ENCODE measurements around the gene PALD1.
"Not testable (repeated sequence)": the region's sequence is repeated elsewhere in the genome, so short reads cannot be mapped to it uniquely, and the experiment has no call there.

PALD1 gene

DNA sequence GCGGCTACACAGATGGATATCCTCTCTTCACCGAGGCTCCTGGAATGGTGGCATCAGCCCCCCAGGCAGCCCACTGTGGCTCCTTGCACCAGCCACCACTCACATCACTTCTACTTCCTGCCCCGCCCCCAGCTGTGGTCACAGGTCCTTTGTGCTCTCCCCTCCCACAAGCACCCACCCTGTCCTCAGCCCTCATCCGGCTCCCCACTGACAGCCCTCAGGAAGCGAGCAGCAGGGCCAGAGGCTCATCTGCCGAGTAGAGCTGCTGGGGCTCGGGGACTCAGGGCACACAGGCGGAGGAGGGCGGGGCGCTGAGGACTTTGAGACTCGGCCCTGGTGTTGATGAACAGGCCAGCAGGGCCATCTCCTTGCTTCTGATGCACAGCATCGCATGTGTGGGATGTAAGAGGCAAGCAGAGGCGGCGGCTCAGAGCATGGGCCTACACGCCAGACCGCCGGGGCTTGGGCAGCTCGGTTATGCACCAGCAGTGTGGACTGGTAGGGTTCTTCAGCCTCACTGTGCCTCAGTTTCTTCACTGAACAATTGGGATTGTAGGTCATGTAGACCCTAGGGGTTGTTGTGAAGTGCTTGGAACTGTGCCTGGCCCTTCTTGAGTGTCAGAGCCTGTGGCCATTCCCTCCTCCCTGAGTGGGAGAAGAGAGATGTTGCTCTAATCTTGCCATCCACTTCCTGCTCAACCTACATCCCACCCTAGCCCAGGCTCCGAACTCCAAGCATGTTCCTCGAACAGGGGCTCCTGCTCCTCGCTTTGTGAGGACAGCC is 124.3 kb downstream of the PALD1 start, which contains the start of gene PRF1:
Gene PRF1 (minus strand): TSS at position 77 of the 784 bp plus-strand sequence. CDS start 1,839 bp downstream, outside the sequence.
- H3K27ac ChIP-seq (ENCODE audit: low read length) = no peak within 1 kb of the TSS
- H3K9me3 ChIP-seq (ENCODE audit: insufficient read depth, low read depth, low read length) = no peaks in the 10 kb centered on the region
- no peaks in the 10 kb centered on the region for H3K27me3 ChIP-seq (ENCODE audit: insufficient read depth, low read length)
- no peak within 1 kb of the TSS for H3K4me3 ChIP-seq (ENCODE audit: low read length)
- H3K36me3 ChIP-seq (ENCODE audit: insufficient read depth, low read depth, low read length) = no peaks in the 10 kb centered on the region
- no peak within 1 kb of the TSS for H3K9ac ChIP-seq (ENCODE audit: low read depth, low read length)
- H3K4me1 ChIP-seq (ENCODE audit: insufficient read depth, low read length) = no peaks in the 10 kb centered on the region

DNA sequence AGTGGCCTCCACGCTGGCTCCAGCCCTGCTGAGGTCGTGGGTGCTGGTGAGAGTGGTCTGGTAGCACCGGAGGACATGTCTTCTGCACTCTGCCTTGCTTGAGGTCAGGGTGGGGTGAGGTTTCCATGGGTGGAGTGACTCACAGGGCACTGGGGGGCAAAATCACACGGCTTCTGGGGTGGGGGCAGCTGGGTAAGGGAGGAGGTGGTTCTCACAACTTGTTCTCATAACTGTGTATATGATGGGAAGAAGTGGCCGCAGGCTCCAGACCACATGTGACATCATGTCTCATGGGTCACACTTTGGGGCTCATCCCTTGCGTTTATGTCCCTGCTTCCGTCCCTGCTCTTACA is 124.9 kb downstream of the PALD1 start:
- Histone ChIP-seq H3K27ac (ENCODE audit: low read length) (no peak overlapping the region), H3K4me3 (ENCODE audit: low read length) (no peak overlapping the region), H3K4me1 (ENCODE audit: insufficient read depth, low read length) (no peaks in the 10 kb centered on the region), H3K36me3 (ENCODE audit: insufficient read depth, low read depth, low read length) (no peaks in the 10 kb centered on the region), H3K27me3 (ENCODE audit: insufficient read depth, low read length) (no peaks in the 10 kb centered on the region), H3K9me3 (ENCODE audit: insufficient read depth, low read depth, low read length) (no peaks in the 10 kb centered on the region), H3K9ac (ENCODE audit: low read depth, low read length) (no peak overlapping the region)

DNA sequence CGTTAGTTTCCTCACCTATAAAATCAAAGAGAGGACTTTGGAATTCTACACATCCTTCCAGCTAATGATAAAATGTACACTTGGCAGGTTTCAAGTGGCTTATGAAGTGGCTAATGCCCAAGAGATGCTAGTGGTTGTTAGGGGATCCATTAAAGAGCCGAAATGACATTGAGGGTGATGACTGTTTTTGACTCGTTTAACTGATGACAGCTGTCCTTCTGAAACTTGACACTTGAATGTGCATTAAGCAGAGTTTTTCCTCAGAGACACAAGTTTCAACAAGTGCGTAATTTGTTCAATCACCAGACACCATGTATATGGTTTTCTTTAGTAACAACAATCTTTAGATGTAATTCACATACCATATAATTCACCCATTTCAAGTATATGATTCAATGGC is 125.5 kb downstream of the PALD1 start:
- Histone ChIP-seq H3K27me3 (ENCODE audit: insufficient read depth, low read length) (no peaks in the 10 kb centered on the region), H3K4me1 (ENCODE audit: insufficient read depth, low read length) (no peaks in the 10 kb centered on the region), H3K27ac (ENCODE audit: low read length) (no peak overlapping the region), H3K9ac (ENCODE audit: low read depth, low read length) (no peak overlapping the region), H3K4me3 (ENCODE audit: low read length) (no peak overlapping the region), H3K36me3 (ENCODE audit: insufficient read depth, low read depth, low read length) (no peaks in the 10 kb centered on the region), H3K9me3 (ENCODE audit: insufficient read depth, low read depth, low read length) (no peaks in the 10 kb centered on the region)

DNA sequence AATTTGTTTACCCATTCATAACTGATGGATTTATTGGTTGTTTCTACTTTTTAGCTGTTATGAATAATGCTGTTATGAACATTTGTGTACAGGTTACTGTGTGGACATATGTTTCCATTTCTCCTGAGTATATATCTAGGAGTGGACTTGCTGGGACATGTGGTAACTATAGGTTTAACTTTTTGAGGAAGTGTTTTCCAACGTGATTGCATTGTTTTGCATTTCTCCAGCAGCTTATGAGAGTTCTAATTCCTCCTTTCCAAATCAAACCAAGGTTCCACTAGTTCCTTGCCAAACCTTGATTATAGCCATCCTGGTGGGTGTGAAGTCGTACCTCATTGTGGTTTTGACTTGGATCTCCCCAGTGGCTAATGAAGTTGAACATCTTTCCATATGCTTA is 126.6 kb downstream of the PALD1 start:
- no peaks in the 10 kb centered on the region for H3K4me1 ChIP-seq (ENCODE audit: insufficient read depth, low read length)
- no peak overlapping the region for H3K4me3 ChIP-seq (ENCODE audit: low read length)
- H3K9ac ChIP-seq (ENCODE audit: low read depth, low read length) = no peak overlapping the region
- no peaks in the 10 kb centered on the region for H3K27me3 ChIP-seq (ENCODE audit: insufficient read depth, low read length)
- no peaks in the 10 kb centered on the region for H3K36me3 ChIP-seq (ENCODE audit: insufficient read depth, low read depth, low read length)
- no peak overlapping the region for H3K27ac ChIP-seq (ENCODE audit: low read length)
- no peaks in the 10 kb centered on the region for H3K9me3 ChIP-seq (ENCODE audit: insufficient read depth, low read depth, low read length)

DNA sequence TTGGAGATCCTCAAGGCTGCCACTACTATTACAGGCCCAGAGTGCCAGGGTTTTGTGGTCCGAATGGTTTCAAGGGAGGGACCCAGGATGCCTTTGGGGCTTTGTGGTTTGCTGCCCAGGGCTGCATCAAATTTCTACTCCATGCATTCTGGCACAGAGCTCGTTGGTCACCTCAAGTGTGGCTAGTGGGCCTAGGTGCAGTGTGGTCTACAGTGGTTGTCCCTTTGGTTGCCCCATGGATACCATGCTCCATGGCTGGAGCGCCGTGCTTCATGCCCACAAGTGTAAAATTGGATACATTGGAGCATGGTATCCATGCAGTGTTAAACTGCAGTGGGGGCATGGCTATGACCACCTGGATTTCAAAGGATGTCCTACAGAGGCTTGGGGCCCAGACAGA is 129.4 kb downstream of the PALD1 start:
- H3K27ac ChIP-seq (ENCODE audit: low read length) = no peak overlapping the region
- no peaks in the 10 kb centered on the region for H3K27me3 ChIP-seq (ENCODE audit: insufficient read depth, low read length)
- H3K36me3 ChIP-seq (ENCODE audit: insufficient read depth, low read depth, low read length) = no peaks in the 10 kb centered on the region
- H3K4me1 ChIP-seq (ENCODE audit: insufficient read depth, low read length) = no peaks in the 10 kb centered on the region
- no peak overlapping the region for H3K4me3 ChIP-seq (ENCODE audit: low read length)
- no peaks in the 10 kb centered on the region for H3K9me3 ChIP-seq (ENCODE audit: insufficient read depth, low read depth, low read length)
- no peak overlapping the region for H3K9ac ChIP-seq (ENCODE audit: low read depth, low read length)

DNA sequence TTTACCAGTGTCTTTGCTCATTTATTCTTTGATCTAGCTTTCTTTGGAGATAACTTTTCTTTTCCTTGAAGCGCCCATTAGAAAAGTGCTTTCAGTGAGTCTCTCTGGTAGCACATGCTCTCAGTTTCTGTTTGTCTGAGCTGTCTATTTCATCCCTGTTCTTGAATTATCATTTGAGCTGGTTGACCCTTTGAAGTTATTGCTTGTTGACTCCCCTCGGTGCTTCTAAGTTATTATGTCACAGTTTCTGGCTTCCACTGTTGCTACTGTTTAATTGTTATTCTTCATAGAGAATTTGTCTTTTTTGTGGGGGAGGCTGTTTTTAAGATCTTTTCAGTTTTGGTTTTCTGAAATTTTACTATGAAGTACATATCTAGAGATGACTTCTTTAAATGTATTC is 135.4 kb downstream of the PALD1 start:
- Histone ChIP-seq H3K4me1 (ENCODE audit: insufficient read depth, low read length) (no peaks in the 10 kb centered on the region), H3K27me3 (ENCODE audit: insufficient read depth, low read length) (no peaks in the 10 kb centered on the region), H3K9me3 (ENCODE audit: insufficient read depth, low read depth, low read length) (no peaks in the 10 kb centered on the region), H3K36me3 (ENCODE audit: insufficient read depth, low read depth, low read length) (no peaks in the 10 kb centered on the region), H3K9ac (ENCODE audit: low read depth, low read length) (no peak overlapping the region), H3K27ac (ENCODE audit: low read length) (no peak overlapping the region), H3K4me3 (ENCODE audit: low read length) (no peak overlapping the region)

DNA sequence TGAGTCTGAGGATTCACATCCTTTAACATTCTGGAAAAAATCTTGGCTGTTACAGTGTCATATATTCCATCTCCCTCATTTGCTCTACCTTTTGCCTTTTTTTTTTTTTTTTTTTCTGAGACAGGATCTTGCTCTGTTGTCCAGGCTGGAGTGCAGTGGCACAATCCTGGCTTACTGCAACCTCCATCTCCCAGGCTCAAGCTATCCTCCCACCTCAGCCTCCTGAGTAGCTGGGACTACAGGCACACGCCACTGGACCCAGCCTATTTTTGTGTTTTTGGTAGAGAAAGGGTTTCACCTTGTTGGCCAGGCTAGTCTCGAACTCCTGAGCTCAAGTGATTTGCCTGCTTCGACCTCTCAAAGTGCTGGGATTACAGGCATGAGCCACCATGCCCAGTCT is 135.8 kb downstream of the PALD1 start:
- not testable (repeated sequence) for H3K27me3 ChIP-seq (ENCODE audit: insufficient read depth, low read length); H3K27ac ChIP-seq (ENCODE audit: low read length); H3K9me3 ChIP-seq (ENCODE audit: insufficient read depth, low read depth, low read length)

DNA sequence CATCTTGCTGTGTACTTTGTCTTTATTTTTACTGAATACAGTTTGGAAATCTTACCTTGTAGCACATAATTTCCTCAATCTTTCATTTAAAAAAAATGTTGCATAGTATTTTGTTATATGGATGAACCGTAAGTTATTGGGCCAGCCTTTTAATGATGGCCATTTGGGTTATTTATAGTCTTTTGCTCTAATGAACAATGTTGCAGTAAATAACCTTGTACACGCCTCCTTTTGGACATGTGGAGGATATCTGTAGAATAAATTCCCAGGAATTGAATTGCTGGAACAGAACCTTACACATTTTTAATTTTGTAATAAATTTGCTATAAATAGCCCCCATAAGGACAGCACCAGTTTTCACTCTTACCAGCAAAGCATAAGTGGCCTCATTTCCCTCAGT is 136.6 kb downstream of the PALD1 start:
- H3K27me3 ChIP-seq (ENCODE audit: insufficient read depth, low read length) = no peaks in the 10 kb centered on the region
- no peaks in the 10 kb centered on the region for H3K36me3 ChIP-seq (ENCODE audit: insufficient read depth, low read depth, low read length)
- no peak overlapping the region for H3K4me3 ChIP-seq (ENCODE audit: low read length)
- no peak overlapping the region for H3K27ac ChIP-seq (ENCODE audit: low read length)
- H3K9me3 ChIP-seq (ENCODE audit: insufficient read depth, low read depth, low read length) = peaks cover 9% of the 10 kb centered on the region
- H3K4me1 ChIP-seq (ENCODE audit: insufficient read depth, low read length) = no peaks in the 10 kb centered on the region
- H3K9ac ChIP-seq (ENCODE audit: low read depth, low read length) = no peak overlapping the region

More for the DNA sequence above, 135.8 kb downstream of the PALD1 start:
- not testable (repeated sequence) for H3K36me3 ChIP-seq (ENCODE audit: insufficient read depth, low read depth, low read length); H3K4me3 ChIP-seq (ENCODE audit: low read length); H3K9ac ChIP-seq (ENCODE audit: low read depth, low read length); H3K4me1 ChIP-seq (ENCODE audit: insufficient read depth, low read length)

DNA sequence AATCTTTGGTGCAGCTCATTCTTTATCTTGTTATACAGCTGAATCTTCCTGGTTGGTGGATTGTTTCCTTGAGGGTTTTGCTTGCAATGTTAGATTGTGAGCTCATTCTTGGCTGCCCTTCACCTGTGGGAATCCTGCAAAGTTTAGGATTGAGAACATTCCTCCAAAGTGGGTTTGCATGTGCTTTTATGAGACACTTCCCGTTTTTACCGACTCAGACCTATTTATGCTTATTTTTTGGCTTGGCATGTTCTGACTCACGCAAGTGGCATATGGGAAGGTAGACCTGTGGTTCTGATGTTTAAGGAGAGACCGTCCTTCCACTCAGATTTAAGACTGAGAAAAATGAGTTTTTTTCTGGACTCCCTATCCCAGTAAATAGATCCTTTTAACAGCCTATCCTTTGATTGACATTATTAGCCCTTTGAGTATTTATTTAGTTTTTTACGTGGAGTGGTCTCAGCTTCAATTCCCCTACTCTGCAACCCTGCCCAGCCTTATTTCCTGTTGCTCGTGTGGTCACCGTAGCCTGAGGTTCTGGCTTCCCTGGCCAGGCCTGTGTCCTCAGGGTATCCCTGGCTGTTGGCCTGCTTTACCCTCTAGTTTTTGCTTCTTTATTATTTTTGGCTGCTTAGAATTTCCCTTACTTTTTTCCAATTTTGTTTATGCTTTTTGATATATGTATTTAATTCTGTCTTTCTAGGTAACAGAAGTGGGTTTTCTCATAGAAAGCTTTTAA is 137.4 kb downstream of the PALD1 start:
- no peaks in the 10 kb centered on the region for H3K27me3 ChIP-seq (ENCODE audit: insufficient read depth, low read length)
- H3K4me3 ChIP-seq (ENCODE audit: low read length) = no peak overlapping the region
- no peaks in the 10 kb centered on the region for H3K4me1 ChIP-seq (ENCODE audit: insufficient read depth, low read length)
- no peak overlapping the region for H3K9ac ChIP-seq (ENCODE audit: low read depth, low read length)
- no peaks in the 10 kb centered on the region for H3K36me3 ChIP-seq (ENCODE audit: insufficient read depth, low read depth, low read length)
- no peak overlapping the region for H3K27ac ChIP-seq (ENCODE audit: low read length)
- H3K9me3 ChIP-seq (ENCODE audit: insufficient read depth, low read depth, low read length) = peaks cover 16% of the 10 kb centered on the region

DNA sequence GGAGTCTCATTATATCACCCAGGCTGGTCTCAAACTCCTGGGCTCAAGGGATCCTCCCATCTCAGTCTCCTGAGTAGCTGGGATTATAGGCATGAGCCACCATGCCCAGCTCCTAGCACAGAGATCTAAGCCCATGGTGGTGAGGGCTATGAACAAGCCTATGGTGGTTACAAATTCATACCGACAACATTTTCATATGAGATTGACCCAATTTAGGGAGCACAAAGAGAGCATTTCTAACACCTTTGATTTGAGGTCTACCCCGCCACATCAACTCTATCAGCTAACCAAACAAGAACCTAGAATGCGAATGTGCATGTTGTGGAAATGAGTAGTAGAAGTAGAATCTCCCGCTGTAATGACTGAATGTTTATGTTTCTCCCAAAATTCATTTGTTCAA is 138.2 kb downstream of the PALD1 start:
- Histone ChIP-seq H3K4me3 (ENCODE audit: low read length) (no peak overlapping the region), H3K27ac (ENCODE audit: low read length) (no peak overlapping the region), H3K4me1 (ENCODE audit: insufficient read depth, low read length) (no peaks in the 10 kb centered on the region), H3K27me3 (ENCODE audit: insufficient read depth, low read length) (no peaks in the 10 kb centered on the region), H3K36me3 (ENCODE audit: insufficient read depth, low read depth, low read length) (no peaks in the 10 kb centered on the region), H3K9me3 (ENCODE audit: insufficient read depth, low read depth, low read length) (peaks cover 16% of the 10 kb centered on the region), H3K9ac (ENCODE audit: low read depth, low read length) (no peak overlapping the region)

Data from iPS-20b (cell line).